ENCODE data around the gene COG5. TPM values are rescaled to one million over a fixed set of nuclear protein-coding genes. Genes with fewer than 3 reads are reported as not detected.

The COG5 gene
- total RNA-seq, 1 experiment from 2014 or later: 43.9 TPM

GRCh38 chr7:107570298-107570697 is 6.6 kb upstream of the COG5 start:
- peaks cover 11% of the 10 kb centered on the region for H3K36me3 Mint-ChIP-seq (ENCODE audit: insufficient read depth, unreplicated experiment)
- no peaks in the 10 kb centered on the region for H3K27me3 ChIP-seq (replicated peaks; ENCODE audit: control insufficient read depth, insufficient read depth, low read length)
- H3K27me3 Mint-ChIP-seq (ENCODE audit: insufficient read depth, unreplicated experiment): no peaks in the 10 kb centered on the region
- H3K36me3 ChIP-seq (ENCODE audit: control insufficient read depth, insufficient read depth, low read length): peaks cover 3% of the 10 kb centered on the region; the same call in 1 of the 2 replicates
- H3K4me3 ChIP-seq (ENCODE audit: low read depth, low read length): no peak overlapping the region
- H3K4me1 ChIP-seq: no peaks in the 10 kb centered on the region
- ChIA-PET CTCF (no interaction called here), POLR2A (no interaction called here)
- no peak overlapping the region for H3K4me3 Mint-ChIP-seq (ENCODE audit: unreplicated experiment)
- no peaks in the 10 kb centered on the region for H3K9me3 Mint-ChIP-seq (ENCODE audit: unreplicated experiment)
- TF ChIP-seq CTCF (IDR thresholded peaks at IDR 0.05; ENCODE audit: insufficient read depth in 1 of 2, low read depth in 1 of 2, low read length in 1 of 2, severe bottlenecking in 1 of 2, unreplicated experiment in 1 of 2): no peak
- intact Hi-C loops (cut with micrococcal nuclease; ENCODE audit: unreplicated experiment): no loop called here
- peaks cover 6% of the 10 kb centered on the region for H3K4me1 Mint-ChIP-seq (ENCODE audit: low read depth, unreplicated experiment)
- H3K9me3 ChIP-seq: no peaks in the 10 kb centered on the region
- no TSS peak for BruUV-seq (replicated peaks)
- no peak for DNase-seq
- H3K27ac Mint-ChIP-seq (ENCODE audit: unreplicated experiment): no peak overlapping the region

GRCh38 chr7:107564553-107565298 is 1.0 kb upstream of the COG5 start:
- peak overlapping the region; percentile 85 for H3K4me3 ChIP-seq (ENCODE audit: low read depth, low read length)
- peaks cover 7% of the 10 kb centered on the region for H3K36me3 Mint-ChIP-seq (ENCODE audit: insufficient read depth, unreplicated experiment)
- H3K4me3 Mint-ChIP-seq (ENCODE audit: unreplicated experiment): peak overlapping the region; percentile 94
- POLR2A ChIA-PET: interaction anchor here (0.5 to 1.9 kb wide), 5 partner anchors 15 to 61 kb away, joined by 3 to 14 read pairs (median 3); partner anchors contain the start of gene BCAP29
- H3K36me3 ChIP-seq (ENCODE audit: control insufficient read depth, insufficient read depth, low read length): no peaks in the 10 kb centered on the region; the same call in 1 of the 2 replicates
- BruUV-seq (replicated peaks): TSS peak; percentile 57
- peak overlapping the region; percentile 95 for H3K27ac Mint-ChIP-seq (ENCODE audit: unreplicated experiment)
- intact Hi-C loops (cut with micrococcal nuclease; ENCODE audit: unreplicated experiment): loop anchor here (1.0 to 5.0 kb wide), 3 partner anchors 16 to 161 kb away; partner anchors contain the start of gene BCAP29
- no peaks in the 10 kb centered on the region for H3K27me3 ChIP-seq (replicated peaks; ENCODE audit: control insufficient read depth, insufficient read depth, low read length)
- H3K4me1 ChIP-seq: peaks cover 7% of the 10 kb centered on the region
- H3K9me3 Mint-ChIP-seq (ENCODE audit: unreplicated experiment): no peaks in the 10 kb centered on the region
- H3K27me3 Mint-ChIP-seq (ENCODE audit: insufficient read depth, unreplicated experiment): no peaks in the 10 kb centered on the region
- H3K4me1 Mint-ChIP-seq (ENCODE audit: low read depth, unreplicated experiment): peaks cover 41% of the 10 kb centered on the region
- H3K9me3 ChIP-seq: no peaks in the 10 kb centered on the region
- TF ChIP-seq CTCF (IDR thresholded peaks at IDR 0.05; ENCODE audit: insufficient read depth in 1 of 2, low read depth in 1 of 2, low read length in 1 of 2, severe bottlenecking in 1 of 2, unreplicated experiment in 1 of 2): no peak
- CTCF ChIA-PET: interaction anchor here (0.6 to 1.8 kb wide), 4 partner anchors 97 to 1022 kb away, joined by 3 to 5 read pairs (median 4); no protein-coding TSS in a partner anchor
- DNase-seq: no peak

GRCh38 chr7:107563081-107563774 is 492 bp downstream of the COG5 start:
- intact Hi-C loops (cut with micrococcal nuclease; ENCODE audit: unreplicated experiment): loop anchor here (5.0 kb wide), 1 partner anchor 101 kb away; no protein-coding TSS in a partner anchor
- BruUV-seq (replicated peaks): no TSS peak
- POLR2A ChIA-PET: interaction anchor here (0.6 to 1.9 kb wide), 7 partner anchors 17 to 770 kb away, joined by 3 to 14 read pairs (median 3); partner anchors contain the start of genes BCAP29 and HBP1

More at GRCh38 chr7:107563081-107563774, 492 bp downstream of the COG5 start:
- no peaks in the 10 kb centered on the region for H3K9me3 ChIP-seq
- H3K27me3 Mint-ChIP-seq (ENCODE audit: insufficient read depth, unreplicated experiment): no peaks in the 10 kb centered on the region
- no peaks in the 10 kb centered on the region for H3K9me3 Mint-ChIP-seq (ENCODE audit: unreplicated experiment)
- H3K4me3 ChIP-seq (ENCODE audit: low read depth, low read length): peak overlapping the region; percentile 85
- no peaks in the 10 kb centered on the region; the same call in 1 of the 2 replicates for H3K36me3 ChIP-seq (ENCODE audit: control insufficient read depth, insufficient read depth, low read length)
- no peaks in the 10 kb centered on the region for H3K27me3 ChIP-seq (replicated peaks; ENCODE audit: control insufficient read depth, insufficient read depth, low read length)
- peaks cover 8% of the 10 kb centered on the region for H3K4me1 ChIP-seq
- TF ChIP-seq CTCF (IDR thresholded peaks at IDR 0.05; ENCODE audit: insufficient read depth in 1 of 2, low read depth in 1 of 2, low read length in 1 of 2, severe bottlenecking in 1 of 2, unreplicated experiment in 1 of 2): no peak
- H3K36me3 Mint-ChIP-seq (ENCODE audit: insufficient read depth, unreplicated experiment): peaks cover 7% of the 10 kb centered on the region
- H3K27ac Mint-ChIP-seq (ENCODE audit: unreplicated experiment): peak overlapping the region; percentile 95
- CTCF ChIA-PET: interaction anchor here (1.3 to 1.8 kb wide), 3 partner anchors 17 to 101 kb away, joined by 3 to 5 read pairs (median 4); partner anchors contain the start of gene BCAP29
- no peak for DNase-seq
- peak overlapping the region; percentile 94 for H3K4me3 Mint-ChIP-seq (ENCODE audit: unreplicated experiment)
- H3K4me1 Mint-ChIP-seq (ENCODE audit: low read depth, unreplicated experiment): peaks cover 43% of the 10 kb centered on the region

All from Caco-2 (cell line).